B cell (primary cell): ENCODE results near the gene CDC25B. TPM values are rescaled to one million over a fixed set of nuclear protein-coding genes. Genes with fewer than 3 reads are reported as not detected.

Experiments used
- ATAC-seq: fragments of 200-7000 bp; cut with Tn5 transposase; one replicate; pipeline ENCODE4 v1.10.0; 2021; ENCODE audit warnings: low read depth, mild to moderate bottlenecking, moderate number of reproducible peaks, moderate library complexity
- CTCF ChIA-PET: fragments of 350-600 bp; sonication (Branson Sonifier 250); formaldehyde crosslinking; loops from one replicate; lab custom pipeline; 2021; ENCODE audit warnings: antibody characterized with exemption, inconsistent platforms; lab: Charles Lee
- POLR2A ChIA-PET: fragments of 350-600 bp; sonication (Branson Sonifier 250); formaldehyde crosslinking; loops from one replicate; lab custom pipeline; 2021; ENCODE audit warnings: antibody characterized with exemption; lab: Charles Lee
- DNase-seq: peaks from one replicate; pipeline ENCODE4 v3.0.0; 2013
- H2AFZ ChIP-seq: 2 replicates; pipeline ENCODE4 v1.6.1; 2012; ENCODE audit warnings: mild to moderate bottlenecking, low read depth, low read length; ENCODE audit not compliant: insufficient read depth, poor library complexity, severe bottlenecking
- H3K27ac ChIP-seq, 2 donors: 1 replicate in 1 of 2; 2 replicates in 1 of 2; pipeline ENCODE4 v1.5.1; 2012 to 2013; ENCODE audit warnings: low read length in 2 of 2, mild to moderate bottlenecking in 2 of 2, moderate library complexity in 1 of 2
- H3K27me3 ChIP-seq, 4 experiments: fragments of 200-600 bp in 1 of 4; sonication (generic) in 1 of 4; replicated peaks in 1 of 4; 1 replicate in 2 of 4; 2 replicates in 2 of 4; pipeline versions ENCODE4 v1.6.1 to v1.7.0; 2013 to 2016; ENCODE audit warnings: low read length in 3 of 4, mild to moderate bottlenecking in 2 of 4, mixed read lengths in 1 of 4, moderate library complexity in 1 of 4; ENCODE audit not compliant: insufficient read depth in 4 of 4, control insufficient read depth in 3 of 4; ENCODE audit errors: control extremely low read depth in 1 of 4
- H3K36me3 ChIP-seq, 2 experiments: replicated peaks in 1 of 2; 1 replicate in 1 of 2; 2 replicates in 1 of 2; pipeline versions ENCODE4 v1.6.1 to v1.7.1; 2013; ENCODE audit warnings: low read length in 1 of 2; ENCODE audit not compliant: insufficient read depth in 2 of 2, control insufficient read depth in 1 of 2; ENCODE audit errors: control extremely low read depth in 1 of 2, extremely low read depth in 1 of 2
- H3K4me1 ChIP-seq, 2 donors: fragments of 200-600 bp in 1 of 2; sonication (generic) in 1 of 2; 1 replicate in 1 of 2; 2 replicates in 1 of 2; pipeline versions ENCODE4 v1.5.1 to v1.6.1; 2013 to 2017; ENCODE audit warnings: low read length in 2 of 2; ENCODE audit not compliant: control insufficient read depth in 2 of 2, insufficient read depth in 2 of 2
- H3K4me2 ChIP-seq: replicated peaks from 2 replicates; pipeline ENCODE3; 2012; ENCODE audit warnings: mild to moderate bottlenecking, low read depth, low read length; ENCODE audit not compliant: poor library complexity, severe bottlenecking
- H3K4me3 ChIP-seq, 5 experiments: fragments of 200-600 bp in 1 of 5; sonication (generic) in 1 of 5; 1 replicate in 3 of 5; 2 replicates in 2 of 5; pipeline versions ENCODE4 v1.5.1 to v1.7.0; 2011 to 2016; ENCODE audit warnings: low read length in 4 of 5, mild to moderate bottlenecking in 4 of 5, low read depth in 2 of 5, control low read depth in 1 of 5, moderate library complexity in 1 of 5; ENCODE audit not compliant: insufficient read depth in 1 of 5; ENCODE audit errors: control extremely low read depth in 1 of 5, extremely low read depth in 1 of 5
- H3K79me2 ChIP-seq: fragments of 200-600 bp; sonication (generic); one replicate; pipeline ENCODE4 v1.6.0; 2016; ENCODE audit warnings: low read length; ENCODE audit not compliant: control insufficient read depth, insufficient read depth
- H3K9ac ChIP-seq: fragments of 200-600 bp; sonication (generic); 2 replicates; pipeline ENCODE4 v1.6.1; 2017; ENCODE audit warnings: mild to moderate bottlenecking, low read length, moderate library complexity
- H3K9me3 ChIP-seq, 3 donors: one replicate each; pipeline versions ENCODE4 v1.6.1 to v1.7.1; 2013; ENCODE audit warnings: low read length in 2 of 3; ENCODE audit not compliant: control insufficient read depth in 2 of 3, insufficient read depth in 1 of 3; ENCODE audit errors: control extremely low read depth in 1 of 3
- H4K20me1 ChIP-seq: 2 replicates; pipeline ENCODE4 v1.6.0; 2012; ENCODE audit warnings: mild to moderate bottlenecking, low read length; ENCODE audit not compliant: insufficient read depth, control insufficient read depth, poor library complexity, severe bottlenecking
- H3K27ac Mint-ChIP-seq: one replicate; pipeline ENCODE4 v1.8.0; 2021; ENCODE audit warnings: mixed read lengths
- H3K27me3 Mint-ChIP-seq: one replicate; pipeline ENCODE4 v1.8.0; 2021; ENCODE audit warnings: mixed read lengths
- H3K4me1 Mint-ChIP-seq: one replicate; pipeline ENCODE4 v1.8.0; 2021; ENCODE audit warnings: mixed read lengths
- H3K4me3 Mint-ChIP-seq: one replicate; pipeline ENCODE4 v1.8.0; 2021; ENCODE audit warnings: mixed read lengths
- H3K9me3 Mint-ChIP-seq: one replicate; pipeline ENCODE4 v1.8.0; 2022; ENCODE audit warnings: mixed read lengths; ENCODE audit not compliant: insufficient read depth
- CTCF ChIP-seq: fragments of 200-600 bp; IDR thresholded peaks from one replicate; pipeline ENCODE4 v1.8.0; 2022; ENCODE audit warnings: antibody characterized with exemption, mild to moderate bottlenecking
- EZH2 ChIP-seq: IDR thresholded peaks from 2 replicates; pipeline ENCODE4 v1.6.1; 2012; ENCODE audit warnings: borderline replicate concordance, low read depth, mild to moderate bottlenecking, moderate library complexity, low read length; ENCODE audit not compliant: insufficient read depth, poor library complexity, severe bottlenecking
- WGBS: methylation state at CpG from one replicate; pipeline ENCODE4 v1.1.5; 2013; ENCODE audit warnings: missing lambda C conversion rate; ENCODE audit not compliant: insufficient coverage; 5-methylcytosine and 5-hydroxymethylcytosine counted together
- intact Hi-C: fragments of 100-400 bp; cut with micrococcal nuclease; formaldehyde crosslinking; loops from one replicate; pipeline ENCODE4 v1.10.0; 2022
- polyA plus RNA-seq: library from polyadenylated mRNA; depleted of rRNA; stranded (reverse); fragments of >200 nt; gene quantifications from 2 replicates; pipeline ENCODE4 v1.2.3, GENCODE V29; 2012
- total RNA-seq, 2 donors: library from RNA; stranded (reverse); fragments of 120-200 nt in 1 of 2; gene quantifications; 1 replicate in 1 of 2; 2 replicates in 1 of 2; pipeline versions ENCODE4 v1.2.3 to v1.2.4, GENCODE V29; 2013 to 2022

Gene CDC25B
- total and polyA plus RNA-seq, 2 donors (not counting 1 experiment from before 2014, with no cell fraction given): 72.3 to 114 TPM

GRCh38 chr20:3846378-3846739 lies 50.2 kb downstream of the CDC25B start:
- peak overlapping the region; percentile 48 to 93 (median 86) for H3K4me3 ChIP-seq
- WGBS: 0% methylated on average over 18 of the region's 22 CpGs

More at GRCh38 chr20:3846378-3846739, 50.2 kb downstream of the CDC25B start:
- DNase-seq: no peak
- H3K27me3 ChIP-seq: no peaks in the 10 kb centered on the region
- H4K20me1 ChIP-seq: peaks cover 13% of the 10 kb centered on the region
- no peak for TF ChIP-seq EZH2
- no peak for TF ChIP-seq CTCF
- peak overlapping the region; percentile 90 for H3K4me3 Mint-ChIP-seq
- H3K9ac ChIP-seq: peak overlapping the region; percentile 78
- no peaks in the 10 kb centered on the region for H3K9me3 ChIP-seq
- intact Hi-C loops: loop anchor here (1.0 to 2.0 kb wide), 7 partner anchors 9 to 238 kb away; partner anchors contain the start of genes ADISSP, AP5S1, CDC25B and CENPB
- peak overlapping the region; percentile 63 to 86 for H3K27ac ChIP-seq
- H3K27me3 Mint-ChIP-seq: no peaks in the 10 kb centered on the region
- peaks cover 32% of the 10 kb centered on the region for H3K4me1 Mint-ChIP-seq
- H3K79me2 ChIP-seq: peaks cover 38% of the 10 kb centered on the region
- no peak for ATAC-seq
- no peaks in the 10 kb centered on the region for H3K9me3 Mint-ChIP-seq
- CTCF ChIA-PET: interaction anchor here (2.1 kb wide), 1 partner anchor 9 kb away, joined by 9 read pairs; no protein-coding TSS in a partner anchor
- H3K36me3 ChIP-seq: no peaks in the 10 kb centered on the region
- H2AFZ ChIP-seq: peak overlapping the region; percentile 87
- peak overlapping the region; percentile 88 for H3K4me2 ChIP-seq
- H3K27ac Mint-ChIP-seq: peak overlapping the region; percentile 87
- POLR2A ChIA-PET: no interaction called here
- H3K4me1 ChIP-seq: peaks cover 8 to 18% of the 10 kb centered on the region in 2 donors
